AG09309 (cell line): ENCODE data around the gene PPP4R3A.
A peak's percentile ranks its signal among the peaks of the same experiment; 100 is the strongest.

Experiments used
- DNase-seq: peaks from one replicate; pipeline ENCODE4 v3.0.0-alpha.2; 2010; ENCODE audit warnings: low read depth
- H3K4me3 ChIP-seq: 2 replicates; pipeline ENCODE4 v1.5.1; 2011; ENCODE audit warnings: mild to moderate bottlenecking, low read depth, low read length, moderate library complexity; ENCODE audit not compliant: control insufficient read depth
- CTCF ChIP-seq: IDR thresholded peaks from 2 replicates; pipeline ENCODE4 v1.5.1; 2011; ENCODE audit warnings: mild to moderate bottlenecking, low read depth, low read length, inconsistent platforms; ENCODE audit not compliant: insufficient read depth, control insufficient read depth; ENCODE audit errors: missing control alignments

PPP4R3A gene

GRCh38 chr14:91516663-91517388 is 6.7 kb upstream of the PPP4R3A start:
- TF ChIP-seq CTCF, result no peak
- no peak for DNase-seq
- H3K4me3 ChIP-seq, result no peak overlapping the region

- no peak for DNase-seq
- H3K4me3 ChIP-seq, result no peak overlapping the region
- TF ChIP-seq CTCF, result no peak
These were observed 5.9 kb upstream of the PPP4R3A start for GRCh38 chr14:91515979-91516378.

- TF ChIP-seq CTCF, result no peak
- H3K4me3 ChIP-seq, result peak overlapping the region; percentile 97
- DNase-seq, result no peak
These were observed 903 bp upstream of the PPP4R3A start for GRCh38 chr14:91511043-91511383.

GRCh38 chr14:91509878-91510170 is 286 bp downstream of the PPP4R3A start:
- peak overlapping the region; percentile 97 for H3K4me3 ChIP-seq
- no peak for TF ChIP-seq CTCF
- DNase-seq, result no peak

GRCh38 chr14:91509083-91509877 is 830 bp downstream of the PPP4R3A start:
- H3K4me3 ChIP-seq, result peak overlapping the region; percentile 97
- TF ChIP-seq CTCF, result no peak
- DNase-seq, result no peak

GRCh38 chr14:91508105-91508504 is 2.0 kb downstream of the PPP4R3A start:
- DNase-seq, result no peak
- TF ChIP-seq CTCF, result no peak
- peak overlapping the region; percentile 97 for H3K4me3 ChIP-seq
